Activated CD4-positive, alpha-beta memory T cell treated with anti-CD3 and anti-CD28 coated beads, Interleukin-2, amount 10 ng/mL, durations not matched to agents 7 days and 5 days (primary cell): Measurements from ENCODE around the gene LGALS7B. TPM values are rescaled to one million over a fixed set of nuclear protein-coding genes. Genes with fewer than 3 reads are reported as not detected.
"Not testable (repeated sequence)": the region's sequence is repeated elsewhere in the genome, so short reads cannot be mapped to it uniquely, and the experiment has no call there.

Source experiments
- CTCF ChIA-PET: fragments of 350-600 bp; sonication (Branson Sonifier 250); formaldehyde crosslinking; loops from one replicate; lab custom pipeline; 2021; ENCODE audit warnings: antibody characterized with exemption, inconsistent platforms; lab: Charles Lee
- POLR2A ChIA-PET: fragments of 350-600 bp; sonication (Branson Sonifier 250); formaldehyde crosslinking; loops from one replicate; lab custom pipeline; 2021; ENCODE audit warnings: antibody characterized with exemption; lab: Charles Lee
- DNase-seq: peaks from one replicate; pipeline ENCODE4 v3.0.0-alpha.2; 2020
- H3K27ac Mint-ChIP-seq: one replicate; pipeline ENCODE4 v1.8.0; 2021; ENCODE audit warnings: mild to moderate bottlenecking, mixed read lengths
- H3K27me3 Mint-ChIP-seq: one replicate; pipeline ENCODE4 v1.8.0; 2021; ENCODE audit warnings: mixed read lengths
- H3K36me3 Mint-ChIP-seq: one replicate; pipeline ENCODE4 v1.8.0; 2021; ENCODE audit warnings: low read depth, mixed read lengths
- H3K4me1 Mint-ChIP-seq: one replicate; pipeline ENCODE4 v1.8.0; 2021; ENCODE audit warnings: mixed read lengths
- H3K4me3 Mint-ChIP-seq: one replicate; pipeline ENCODE4 v1.8.0; 2021; ENCODE audit warnings: mild to moderate bottlenecking, mixed read lengths
- H3K9me3 Mint-ChIP-seq: one replicate; pipeline ENCODE4 v1.8.0; 2021; ENCODE audit warnings: mixed read lengths
- total RNA-seq, 2 experiments: library from RNA; stranded (reverse); gene quantifications; one replicate each; pipeline ENCODE4 v1.2.3, GENCODE V29; 2021

The LGALS7B gene
- total RNA-seq, 2 experiments from 2014 or later: not detected

- POLR2A ChIA-PET, H3K36me3 Mint-ChIP-seq: not testable (repeated sequence)
- H3K27me3 Mint-ChIP-seq: peaks cover 12% of the 10 kb centered on the region
These were observed 34.8 kb upstream of the LGALS7B start for GRCh38 chr19:38754196-38754595.

GRCh38 chr19:38759590-38760003 lies 29.4 kb upstream of the LGALS7B start:
- no peak for DNase-seq

More at GRCh38 chr19:38754196-38754595, 34.8 kb upstream of the LGALS7B start:
- CTCF ChIA-PET: interaction anchor here (0.7 kb wide), 1 partner anchor 100 kb away, joined by 3 read pairs; no protein-coding TSS in a partner anchor
- not testable (repeated sequence) for H3K4me3 Mint-ChIP-seq, H3K4me1 Mint-ChIP-seq, H3K9me3 Mint-ChIP-seq, H3K27ac Mint-ChIP-seq, DNase-seq

GRCh38 chr19:38760805-38761517 lies 28.0 kb upstream of the LGALS7B start:
- H3K27ac Mint-ChIP-seq, POLR2A ChIA-PET, H3K4me3 Mint-ChIP-seq, H3K4me1 Mint-ChIP-seq, H3K36me3 Mint-ChIP-seq, DNase-seq, H3K27me3 Mint-ChIP-seq, H3K9me3 Mint-ChIP-seq: not testable (repeated sequence)
- CTCF ChIA-PET: interaction anchor here (0.6 to 2.4 kb wide), 6 partner anchors 9 to 685 kb away, joined by 3 to 11 read pairs (median 4); partner anchors contain the start of genes MRPS12 and SARS2

More at GRCh38 chr19:38759590-38760003, 29.4 kb upstream of the LGALS7B start:
- POLR2A ChIA-PET: interaction anchor here (1.5 kb wide), 1 partner anchor 10 kb away, joined by 3 read pairs; no protein-coding TSS in a partner anchor
- Mint-ChIP-seq H3K4me1 (no peaks in the 10 kb centered on the region), H3K36me3 (no peaks in the 10 kb centered on the region), H3K4me3 (no peak overlapping the region), H3K27ac (no peak overlapping the region), H3K27me3 (peaks cover 2% of the 10 kb centered on the region), H3K9me3 (no peaks in the 10 kb centered on the region)
- CTCF ChIA-PET: interaction anchor here (2.4 kb wide), 1 partner anchor 10 kb away, joined by 11 read pairs; no protein-coding TSS in a partner anchor

- DNase-seq, POLR2A ChIA-PET, H3K27me3 Mint-ChIP-seq, H3K4me3 Mint-ChIP-seq, H3K27ac Mint-ChIP-seq, H3K36me3 Mint-ChIP-seq, H3K4me1 Mint-ChIP-seq, H3K9me3 Mint-ChIP-seq: not testable (repeated sequence)
- CTCF ChIA-PET: interaction anchor here (0.6 to 2.4 kb wide), 4 partner anchors 8 to 169 kb away, joined by 3 to 11 read pairs (median 5); partner anchors contain the start of genes MRPS12 and SARS2
These were observed 27.1 kb upstream of the LGALS7B start for GRCh38 chr19:38761884-38762389.

GRCh38 chr19:38763795-38764220 lies 25.2 kb upstream of the LGALS7B start:
- Mint-ChIP-seq H3K9me3 (no peaks in the 10 kb centered on the region), H3K4me1 (peaks cover 2% of the 10 kb centered on the region), H3K27ac (no peak overlapping the region), H3K36me3 (no peaks in the 10 kb centered on the region), H3K4me3 (no peak overlapping the region), H3K27me3 (peaks cover 2% of the 10 kb centered on the region)
- CTCF ChIA-PET: interaction anchor here (0.5 kb wide), 1 partner anchor 185 kb away, joined by 3 read pairs; no protein-coding TSS in a partner anchor
- no peak for DNase-seq
- POLR2A ChIA-PET: no interaction called here

- ChIA-PET CTCF (interaction anchor here (0.7 kb wide), 3 partner anchors 24 to 569 kb away, joined by 3 to 4 read pairs (median 3); no protein-coding TSS in a partner anchor), POLR2A (no interaction called here)
- Mint-ChIP-seq H3K27ac (no peak overlapping the region), H3K4me3 (no peak overlapping the region), H3K36me3 (no peaks in the 10 kb centered on the region), H3K9me3 (no peaks in the 10 kb centered on the region), H3K4me1 (peaks cover 12% of the 10 kb centered on the region), H3K27me3 (peaks cover 2% of the 10 kb centered on the region)
- no peak for DNase-seq
These were observed 23.8 kb upstream of the LGALS7B start for GRCh38 chr19:38765214-38765613.

GRCh38 chr19:38766276-38767047 lies 22.5 kb upstream of the LGALS7B start:
- Mint-ChIP-seq H3K4me3 (no peak overlapping the region), H3K27me3 (peaks cover 2% of the 10 kb centered on the region), H3K9me3 (no peaks in the 10 kb centered on the region), H3K27ac (no peak overlapping the region), H3K36me3 (no peaks in the 10 kb centered on the region), H3K4me1 (peaks cover 12% of the 10 kb centered on the region)
- CTCF ChIA-PET: no interaction called here
- POLR2A ChIA-PET: no interaction called here
- no peak for DNase-seq

GRCh38 chr19:38769635-38770211 lies 19.3 kb upstream of the LGALS7B start:
- DNase-seq: peak; percentile 93
- CTCF ChIA-PET: interaction anchor here (0.6 to 1.7 kb wide), 26 partner anchors 8 to 367 kb away, joined by 3 to 16 read pairs (median 4); partner anchors contain the start of genes ACTN4, ECH1, EIF3K and FAM98C
- Mint-ChIP-seq H3K4me1 (peaks cover 12% of the 10 kb centered on the region), H3K36me3 (no peaks in the 10 kb centered on the region), H3K4me3 (peak overlapping the region; percentile 52), H3K27ac (peak overlapping the region; percentile 70), H3K27me3 (peaks cover 2% of the 10 kb centered on the region), H3K9me3 (no peaks in the 10 kb centered on the region)
- POLR2A ChIA-PET: interaction anchor here (0.6 to 1.7 kb wide), 16 partner anchors 14 to 161 kb away, joined by 3 to 8 read pairs (median 5); partner anchors contain the start of genes ACTN4, MRPS12, NFKBIB and RINL

- not testable (repeated sequence) for H3K27ac Mint-ChIP-seq, H3K36me3 Mint-ChIP-seq, H3K4me3 Mint-ChIP-seq, H3K9me3 Mint-ChIP-seq, DNase-seq, H3K27me3 Mint-ChIP-seq
- ChIA-PET POLR2A (interaction anchor here (1.0 to 1.7 kb wide), 10 partner anchors 22 to 160 kb away, joined by 4 to 8 read pairs (median 5); partner anchors contain the start of genes ACTN4, MRPS12, RINL and SARS2), CTCF (interaction anchor here (1.0 to 1.7 kb wide), 14 partner anchors 10 to 232 kb away, joined by 3 to 16 read pairs (median 5); partner anchors contain the start of genes ACTN4, EIF3K, HNRNPL and MRPS12)
- H3K4me1 Mint-ChIP-seq: peaks cover 14% of the 10 kb centered on the region
These were observed 18.6 kb upstream of the LGALS7B start for GRCh38 chr19:38770228-38770948.

GRCh38 chr19:38770949-38771275 lies 18.1 kb upstream of the LGALS7B start:
- H3K27ac Mint-ChIP-seq, H3K36me3 Mint-ChIP-seq, H3K4me3 Mint-ChIP-seq, CTCF ChIA-PET, POLR2A ChIA-PET, H3K27me3 Mint-ChIP-seq, DNase-seq, H3K9me3 Mint-ChIP-seq: not testable (repeated sequence)
- peaks cover 14% of the 10 kb centered on the region for H3K4me1 Mint-ChIP-seq

- H3K27ac Mint-ChIP-seq, H3K9me3 Mint-ChIP-seq, H3K36me3 Mint-ChIP-seq, CTCF ChIA-PET, H3K4me3 Mint-ChIP-seq, H3K27me3 Mint-ChIP-seq, POLR2A ChIA-PET, DNase-seq: not testable (repeated sequence)
- peaks cover 14% of the 10 kb centered on the region for H3K4me1 Mint-ChIP-seq
These were observed 17.4 kb upstream of the LGALS7B start for GRCh38 chr19:38771569-38771968.
